HepG2 (cell line): ENCODE results near the gene SBNO1. TPM values are rescaled to one million over a fixed set of nuclear protein-coding genes. Genes with fewer than 3 reads are reported as not detected.

Experiments
- ATAC-seq: fragments of 200-7000 bp; cut with Tn5 transposase; 3 replicates; pipeline ENCODE4 v1.9.1; 2020; ENCODE audit warnings: mild to moderate bottlenecking, moderate library complexity
- BruUV-seq: library from RNA; stranded (reverse); fragments of 400-500 nt; replicated peaks from 2 replicates; lab custom pipeline; 2021; lab: Mats Ljungman, UMichigan
- CTCF ChIA-PET: fragments of 300-600 bp; formaldehyde crosslinking; extraction: SDS; loops from one replicate; lab custom pipeline; 2021; ENCODE audit warnings: low total read pairs, inconsistent platforms, low intra/inter-chr PET ratio; lab: Yijun Ruan, JAX
- POLR2A ChIA-PET: fragments of 350-600 bp; sonication (Branson Sonifier 250); formaldehyde crosslinking; loops from one replicate; lab custom pipeline; 2020; ENCODE audit warnings: antibody characterized with exemption, inconsistent platforms; lab: Yijun Ruan, JAX
- DNase-seq: peaks from one replicate; pipeline ENCODE4 v3.0.0-alpha.2; 2015; ENCODE audit warnings: low spot score
- FAIRE-seq: peaks from 3 replicates; lab custom pipeline; 2011; peaks lifted over from hg19 to GRCh38; lab: Jason Lieb, UNC
- H2AFZ ChIP-seq: one replicate; pipeline ENCODE4 v1.6.1; 2011; ENCODE audit warnings: low read length, inconsistent platforms
- H3K27ac ChIP-seq: fragments of 300-600 bp; 3 replicates; pipeline ENCODE4 v1.8.0; 2011; ENCODE audit warnings: mixed run types, mild to moderate bottlenecking, mixed read lengths, low read length, inconsistent platforms; ENCODE audit not compliant: insufficient read depth; ENCODE audit errors: extremely low read length
- H3K27me3 ChIP-seq, 2 experiments: fragments of 200-600 bp in 1 of 2; 2 replicates in 1 of 2; 3 replicates in 1 of 2; pipeline versions ENCODE4 v1.6.0 to v1.8.0; 2011; ENCODE audit warnings: low read length in 2 of 2, mild to moderate bottlenecking in 2 of 2, moderate library complexity in 2 of 2, inconsistent platforms in 1 of 2; ENCODE audit not compliant: insufficient read depth in 2 of 2, control insufficient read depth in 1 of 2
- H3K36me3 ChIP-seq, 2 experiments: fragments of 200-600 bp in 1 of 2; replicated peaks in 1 of 2; 2 replicates in 1 of 2; 3 replicates in 1 of 2; pipeline versions ENCODE4 v1.5.1 to v1.8.0; 2011; ENCODE audit warnings: low read length in 2 of 2, inconsistent platforms in 1 of 2; ENCODE audit not compliant: insufficient read depth in 2 of 2, control insufficient read depth in 1 of 2
- H3K4me1 ChIP-seq: 2 replicates; pipeline ENCODE4 v1.5.1; 2012; ENCODE audit warnings: low read length, inconsistent platforms; ENCODE audit not compliant: insufficient read depth
- H3K4me2 ChIP-seq: 2 replicates; pipeline ENCODE4 v1.6.0; 2011; ENCODE audit warnings: low read depth, low read length, inconsistent platforms
- H3K4me3 ChIP-seq, 3 experiments: fragments of 200-600 bp in 1 of 3; sonication (generic), shearing (Covaris generic) in 1 of 3; replicated peaks in 1 of 3; 2 replicates each; pipeline ENCODE4 v1.5.1; 2011 to 2016; ENCODE audit warnings: low read length in 3 of 3, inconsistent platforms in 2 of 3, low read depth in 2 of 3, mild to moderate bottlenecking in 2 of 3, control low read depth in 1 of 3, mixed read lengths in 1 of 3; ENCODE audit not compliant: insufficient read depth in 1 of 3
- H3K79me2 ChIP-seq: one replicate; pipeline ENCODE4 v1.6.1; 2011; ENCODE audit warnings: low read length, inconsistent platforms; ENCODE audit not compliant: insufficient read depth
- H3K9ac ChIP-seq: 2 replicates; pipeline ENCODE4 v1.6.0; 2011; ENCODE audit warnings: mild to moderate bottlenecking, low read depth, low read length, inconsistent platforms; ENCODE audit not compliant: insufficient read depth
- H3K9me3 ChIP-seq: 2 replicates; pipeline ENCODE4 v1.5.1; 2012; ENCODE audit warnings: mild to moderate bottlenecking, low read length
- H4K20me1 ChIP-seq: 2 replicates; pipeline ENCODE4 v1.6.0; 2011; ENCODE audit warnings: inconsistent platforms, mild to moderate bottlenecking, low read length, moderate library complexity; ENCODE audit not compliant: insufficient read depth
- ARHGAP35 ChIP-seq: sonication (generic); formaldehyde crosslinking; IDR thresholded peaks from 2 replicates; pipeline ENCODE4 v1.9.0; 2022; ENCODE audit warnings: mild to moderate bottlenecking, inconsistent platforms, moderate library complexity, missing genetic modification reagents, borderline replicate concordance
- CBX2 ChIP-seq, 2 experiments: fragments of 200-600 bp in 1 of 2; sonication (generic); formaldehyde crosslinking in 1 of 2; IDR thresholded peaks; 2 replicates each; pipeline versions ENCODE4 v1.7.0 to v1.8.1; 2018 to 2022; ENCODE audit warnings: low read depth in 2 of 2, low read length in 1 of 2, mild to moderate bottlenecking in 1 of 2, missing genetic modification reagents in 1 of 2
- CEBPG ChIP-seq: IDR thresholded peaks from 2 replicates; pipeline ENCODE4 v1.6.1; 2016
- MIXL1 ChIP-seq: IDR thresholded peaks from 2 replicates; pipeline ENCODE4 v1.6.1; 2016
- MTF2 ChIP-seq: sonication (generic); formaldehyde crosslinking; IDR thresholded peaks from 2 replicates; pipeline ENCODE4 v1.5.0; 2020; ENCODE audit warnings: missing genetic modification reagents, borderline replicate concordance
- PHF20 ChIP-seq: sonication (generic); formaldehyde crosslinking; IDR thresholded peaks from 2 replicates; pipeline ENCODE4 v1.5.0; 2020; ENCODE audit warnings: mild to moderate bottlenecking, missing genetic modification reagents
- POLR2AphosphoS2 ChIP-seq: IDR thresholded peaks from 2 replicates; pipeline ENCODE4 v1.6.1; 2011; ENCODE audit warnings: low read depth, low read length, improper control_type of control experiment
- SAP130 ChIP-seq: IDR thresholded peaks from 2 replicates; pipeline ENCODE4 v1.6.1; 2016; ENCODE audit warnings: low read depth
- ZMYM4 ChIP-seq: sonication (generic); formaldehyde crosslinking; IDR thresholded peaks from 2 replicates; pipeline ENCODE4 v1.8.1; 2023; ENCODE audit warnings: mild to moderate bottlenecking, missing genetic modification reagents
- ZNF160 ChIP-seq: sonication (generic); formaldehyde crosslinking; IDR thresholded peaks from 2 replicates; pipeline ENCODE4 v1.8.0; 2022; ENCODE audit warnings: mild to moderate bottlenecking, inconsistent platforms, missing genetic modification reagents
- ZNF205 ChIP-seq: IDR thresholded peaks from 2 replicates; pipeline ENCODE4 v1.6.1; 2018; ENCODE audit warnings: missing biosample characterization, missing genetic modification reagents
- ZNF33A ChIP-seq: sonication (generic); formaldehyde crosslinking; IDR thresholded peaks from 2 replicates; pipeline ENCODE4 v1.5.1; 2020; ENCODE audit warnings: missing genetic modification reagents, mild to moderate bottlenecking, moderate library complexity, borderline replicate concordance
- ZNF441 ChIP-seq: sonication (generic); formaldehyde crosslinking; IDR thresholded peaks from 2 replicates; pipeline ENCODE4 v1.7.0; 2021; ENCODE audit warnings: missing genetic modification reagents, borderline replicate concordance
- ZNF460 ChIP-seq: sonication (generic); formaldehyde crosslinking; IDR thresholded peaks from 2 replicates; pipeline ENCODE4 v1.5.1; 2020; ENCODE audit warnings: missing genetic modification reagents, mild to moderate bottlenecking, borderline replicate concordance
- ZNF570 ChIP-seq: sonication (generic); formaldehyde crosslinking; IDR thresholded peaks from 2 replicates; pipeline ENCODE4 v1.4.0; 2020; ENCODE audit warnings: mild to moderate bottlenecking, missing genetic modification reagents, borderline replicate concordance
- ZNF616 ChIP-seq: sonication (generic); formaldehyde crosslinking; IDR thresholded peaks from 2 replicates; pipeline ENCODE4 v1.5.0; 2020; ENCODE audit warnings: low read depth, mild to moderate bottlenecking, missing genetic modification reagents
- ZNF670 ChIP-seq: sonication (generic); formaldehyde crosslinking; IDR thresholded peaks from 2 replicates; pipeline ENCODE4 v1.8.0; 2022; ENCODE audit warnings: mild to moderate bottlenecking, missing genetic modification reagents, borderline replicate concordance
- WGBS: methylation state at CpG from one replicate; pipeline ENCODE4 v1.1.6; 2017; ENCODE audit warnings: low lambda C conversion rate; 5-methylcytosine and 5-hydroxymethylcytosine counted together
- in situ Hi-C: cut with HindIII; loops from 2 replicates; pipeline ENCODE4 v1.10.0; 2017; ENCODE audit warnings: low pct_unique_long_range_greater_than_20kb; ENCODE audit not compliant: extremely low pct_ligation_motif_present
- intact Hi-C: fragments of 100-400 bp; cut with micrococcal nuclease; formaldehyde crosslinking; loops from one replicate; pipeline ENCODE4 v1.10.0; 2022; ENCODE audit not compliant: unreplicated experiment
- polyA plus RNA-seq, 8 experiments: library from polyadenylated mRNA; depleted of rRNA in 3 of 8; stranded (reverse) in 7 of 8; unstranded in 1 of 8; fragments of >200 nt; fragmentation: Illumina TruSeq in 4 of 8; extraction: Trizol in 4 of 8; gene quantifications; 2 replicates each; pipeline versions ENCODE4 v1.2.1 to v1.2.3, GENCODE V29; 2011 to 2016; ENCODE audit warnings: low read depth in 4 of 8, missing spikeins in 1 of 8, mixed read lengths in 1 of 8; ENCODE audit not compliant: insufficient read depth in 1 of 8
- total RNA-seq, 5 experiments: library from RNA; depleted of rRNA; stranded (reverse); fragments of >200 nt; fragmentation: Illumina TruSeq; extraction: Trizol; gene quantifications; 2 replicates each; pipeline ENCODE4 v1.2.3, GENCODE V29; 2016; ENCODE audit warnings: low read depth in 1 of 5
- TF ChIP-seq, protein P1 (sequence below): sonication (generic); formaldehyde crosslinking; conservative IDR thresholded peaks from 2 replicates; pipeline ENCODE4 v1.4.0; 2020; ENCODE audit warnings: missing genetic modification reagents
- TF ChIP-seq, protein P2 (sequence below): sonication (generic); formaldehyde crosslinking; conservative IDR thresholded peaks from 2 replicates; pipeline ENCODE4 v1.8.0; 2022; ENCODE audit warnings: low read depth, missing genetic modification reagents

Gene SBNO1
- total and polyA plus RNA-seq, 2 of the 13 experiments (the other 11 are each of a cell fraction or from before 2014, with no cell fraction given), result 10.9 to 40.2 TPM

DNA sequence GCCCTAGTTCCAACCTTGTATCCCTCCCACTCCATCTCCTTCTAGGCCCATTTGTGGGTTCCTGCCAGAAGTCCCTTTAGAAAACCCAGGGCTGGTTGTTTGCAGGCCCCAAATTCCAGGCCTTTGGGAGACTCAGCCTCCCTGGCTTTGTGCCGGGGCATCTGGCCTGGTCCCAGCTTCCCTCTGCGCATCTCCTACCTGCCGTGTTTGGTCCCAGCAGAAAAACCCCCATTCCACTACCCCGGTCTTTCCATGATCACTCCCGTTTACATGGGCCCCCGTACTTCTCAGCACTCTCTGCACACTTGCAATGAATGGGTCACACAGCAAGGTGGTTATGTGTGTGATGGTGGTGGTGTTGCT is 34.6 kb upstream of the SBNO1 start:
- H3K79me2 ChIP-seq, result peaks cover 20% of the 10 kb centered on the region

More for the DNA sequence above, 34.6 kb upstream of the SBNO1 start:
- DNase-seq (no peak), FAIRE-seq (no peak), ATAC-seq (no peak; the same call in 2 of the 3 replicates)
- no peak overlapping the region for H3K27ac ChIP-seq
- POLR2A ChIA-PET, result interaction anchor here (1.4 kb wide), 1 partner anchor 16 kb away, joined by 3 read pairs; the partner anchor contains the start of gene KMT5A
- H3K36me3 ChIP-seq, result peaks cover 32 to 67% of the 10 kb centered on the region in 2 experiments
- no peak overlapping the region for H2AFZ ChIP-seq
- in situ Hi-C loops, result no loop called here
- BruUV-seq, result no TSS peak
- H3K9me3 ChIP-seq, result no peaks in the 10 kb centered on the region
- TF ChIP-seq ZNF205 (CRISPR knock-in tag), result no peak
- TF ChIP-seq, protein P1, sequence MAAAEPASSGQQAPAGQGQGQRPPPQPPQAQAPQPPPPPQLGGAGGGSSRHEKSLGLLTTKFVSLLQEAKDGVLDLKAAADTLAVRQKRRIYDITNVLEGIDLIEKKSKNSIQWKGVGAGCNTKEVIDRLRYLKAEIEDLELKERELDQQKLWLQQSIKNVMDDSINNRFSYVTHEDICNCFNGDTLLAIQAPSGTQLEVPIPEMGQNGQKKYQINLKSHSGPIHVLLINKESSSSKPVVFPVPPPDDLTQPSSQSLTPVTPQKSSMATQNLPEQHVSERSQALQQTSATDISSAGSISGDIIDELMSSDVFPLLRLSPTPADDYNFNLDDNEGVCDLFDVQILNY (CRISPR knock-in tag), result no peak
- no peak for TF ChIP-seq ZNF441
- TF ChIP-seq ARHGAP35 (CRISPR knock-in tag), result no peak
- TF ChIP-seq ZMYM4 (CRISPR knock-in tag), result no peak
- TF ChIP-seq ZNF33A (CRISPR knock-in tag), result no peak
- no peak for TF ChIP-seq MIXL1 (CRISPR knock-in tag)
- no peak for TF ChIP-seq POLR2AphosphoS2
- TF ChIP-seq MTF2 (CRISPR knock-in tag), result no peak
- TF ChIP-seq, protein P2, sequence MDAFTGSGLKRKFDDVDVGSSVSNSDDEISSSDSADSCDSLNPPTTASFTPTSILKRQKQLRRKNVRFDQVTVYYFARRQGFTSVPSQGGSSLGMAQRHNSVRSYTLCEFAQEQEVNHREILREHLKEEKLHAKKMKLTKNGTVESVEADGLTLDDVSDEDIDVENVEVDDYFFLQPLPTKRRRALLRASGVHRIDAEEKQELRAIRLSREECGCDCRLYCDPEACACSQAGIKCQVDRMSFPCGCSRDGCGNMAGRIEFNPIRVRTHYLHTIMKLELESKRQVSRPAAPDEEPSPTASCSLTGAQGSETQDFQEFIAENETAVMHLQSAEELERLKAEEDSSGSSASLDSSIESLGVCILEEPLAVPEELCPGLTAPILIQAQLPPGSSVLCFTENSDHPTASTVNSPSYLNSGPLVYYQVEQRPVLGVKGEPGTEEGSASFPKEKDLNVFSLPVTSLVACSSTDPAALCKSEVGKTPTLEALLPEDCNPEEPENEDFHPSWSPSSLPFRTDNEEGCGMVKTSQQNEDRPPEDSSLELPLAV (CRISPR knock-in tag), result no peak
- no peak for TF ChIP-seq PHF20 (CRISPR knock-in tag)
- TF ChIP-seq SAP130, result no peak
- no peak for TF ChIP-seq ZNF670 (CRISPR knock-in tag)
- TF ChIP-seq ZNF570 (CRISPR knock-in tag), result no peak
- no peak for TF ChIP-seq ZNF616 (CRISPR knock-in tag)
- TF ChIP-seq ZNF460 (CRISPR knock-in tag), result no peak
- TF ChIP-seq ZNF160 (CRISPR knock-in tag), result no peak
- no peak for TF ChIP-seq CEBPG (CRISPR knock-in tag)
- TF ChIP-seq CBX2 (IDR thresholded peaks at IDR 0.05; ENCODE audit: low read depth, low read length), result no peak
- TF ChIP-seq CBX2 (CRISPR knock-in tag; IDR thresholded peaks at IDR 0.05; ENCODE audit: low read depth), result no peak
- H3K4me2 ChIP-seq, result no peak overlapping the region
- no peaks in the 10 kb centered on the region for H3K27me3 ChIP-seq
- H3K4me3 ChIP-seq, result no peak overlapping the region
- intact Hi-C loops, result no loop called here
- H3K4me1 ChIP-seq, result no peaks in the 10 kb centered on the region
- CTCF ChIA-PET, result no interaction called here
- H3K9ac ChIP-seq, result no peak overlapping the region
- no peaks in the 10 kb centered on the region for H4K20me1 ChIP-seq
- WGBS, result 92% methylated on average over 6 of the region's 6 CpGs
